ENCODE results near the gene PER1.

DNA sequence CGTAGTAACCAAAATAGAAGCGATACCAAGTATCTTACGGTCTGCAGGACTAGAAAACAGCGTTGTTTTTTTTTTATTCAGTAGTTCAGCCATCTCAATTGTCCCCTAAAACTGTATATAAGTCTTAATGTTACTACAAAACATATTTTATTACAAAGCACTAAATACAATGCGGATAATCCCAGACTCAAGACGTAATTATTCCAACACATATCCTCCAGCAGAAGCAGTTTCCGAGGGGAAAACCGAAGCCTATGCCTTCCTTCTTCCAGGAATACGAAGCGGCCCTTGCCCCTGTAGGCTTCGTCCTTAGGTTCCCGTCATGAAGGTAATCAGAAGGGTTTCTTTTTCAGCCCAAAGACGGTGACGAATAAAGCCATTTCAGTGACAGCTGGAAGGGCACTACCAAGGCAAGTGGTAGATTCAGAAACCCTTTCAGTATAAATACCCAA, 21.7 kb upstream of the PER1 start:
- TF ChIP-seq, protein P1, sequence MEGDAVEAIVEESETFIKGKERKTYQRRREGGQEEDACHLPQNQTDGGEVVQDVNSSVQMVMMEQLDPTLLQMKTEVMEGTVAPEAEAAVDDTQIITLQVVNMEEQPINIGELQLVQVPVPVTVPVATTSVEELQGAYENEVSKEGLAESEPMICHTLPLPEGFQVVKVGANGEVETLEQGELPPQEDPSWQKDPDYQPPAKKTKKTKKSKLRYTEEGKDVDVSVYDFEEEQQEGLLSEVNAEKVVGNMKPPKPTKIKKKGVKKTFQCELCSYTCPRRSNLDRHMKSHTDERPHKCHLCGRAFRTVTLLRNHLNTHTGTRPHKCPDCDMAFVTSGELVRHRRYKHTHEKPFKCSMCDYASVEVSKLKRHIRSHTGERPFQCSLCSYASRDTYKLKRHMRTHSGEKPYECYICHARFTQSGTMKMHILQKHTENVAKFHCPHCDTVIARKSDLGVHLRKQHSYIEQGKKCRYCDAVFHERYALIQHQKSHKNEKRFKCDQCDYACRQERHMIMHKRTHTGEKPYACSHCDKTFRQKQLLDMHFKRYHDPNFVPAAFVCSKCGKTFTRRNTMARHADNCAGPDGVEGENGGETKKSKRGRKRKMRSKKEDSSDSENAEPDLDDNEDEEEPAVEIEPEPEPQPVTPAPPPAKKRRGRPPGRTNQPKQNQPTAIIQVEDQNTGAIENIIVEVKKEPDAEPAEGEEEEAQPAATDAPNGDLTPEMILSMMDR (IDR thresholded peaks at IDR 0.05): no peak
- TF ChIP-seq POLR2A (IDR thresholded peaks at IDR 0.05): no peak
